K562 (cell line): ENCODE data around the gene FAM53C. TPM values are rescaled to one million over a fixed set of nuclear protein-coding genes. Genes with fewer than 3 reads are reported as not detected.

Experiments
- ARID2 ChIP-seq: fragments of 450-650 bp; IDR thresholded peaks from 2 replicates; pipeline ENCODE4 v1.6.1; 2017; ENCODE audit warnings: antibody characterized with exemption, mild to moderate bottlenecking
- BACH1 ChIP-seq: fragments of 200-800 bp; sonication (Bioruptor generic); IDR thresholded peaks from 2 replicates; pipeline ENCODE4 v1.6.1; 2016; ENCODE audit warnings: missing genetic modification characterization, missing compliant biosample characterization
- CBX2 ChIP-seq: fragments of 200-600 bp; sonication (generic); IDR thresholded peaks from one replicate; pipeline ENCODE4 v1.6.1; 2012; ENCODE audit warnings: mild to moderate bottlenecking, low read length, inconsistent platforms; ENCODE audit not compliant: insufficient read depth, poor library complexity, severe bottlenecking
- DPF2 ChIP-seq: fragments of 450-650 bp; IDR thresholded peaks from 2 replicates; pipeline ENCODE4 v1.6.1; 2016
- ELF4 ChIP-seq: fragments of 450-650 bp; formaldehyde crosslinking; IDR thresholded peaks from 2 replicates; pipeline ENCODE4 v1.4.0; 2022; ENCODE audit warnings: missing genetic modification characterization
- ERF ChIP-seq: fragments of 450-650 bp; formaldehyde crosslinking; IDR thresholded peaks from 2 replicates; pipeline ENCODE4 v1.4.0; 2020; ENCODE audit warnings: mild to moderate bottlenecking, mixed read lengths
- HMGN3 ChIP-seq: IDR thresholded peaks from 2 replicates; pipeline ENCODE4 v1.6.1; 2011; ENCODE audit warnings: borderline replicate concordance, low read depth, mild to moderate bottlenecking, mixed read lengths, low read length; ENCODE audit not compliant: insufficient read length; ENCODE audit errors: extremely low read depth
- ILF3 ChIP-seq: fragments of 450-650 bp; IDR thresholded peaks from 2 replicates; pipeline ENCODE4 v1.6.1; 2018; ENCODE audit warnings: antibody characterized with exemption, mild to moderate bottlenecking, moderate library complexity, borderline replicate concordance
- MTF1 ChIP-seq: fragments of 250-450 bp; sonication (Bioruptor Pico); IDR thresholded peaks from 2 replicates; pipeline ENCODE4 v1.9.0; 2021; ENCODE audit warnings: moderate library complexity, mild to moderate bottlenecking, inconsistent platforms, borderline replicate concordance
- NCOA4 ChIP-seq: fragments of 450-650 bp; IDR thresholded peaks from 2 replicates; pipeline ENCODE4 v1.6.1; 2018; ENCODE audit warnings: mild to moderate bottlenecking; ENCODE audit not compliant: partially characterized antibody
- SIRT6 ChIP-seq: IDR thresholded peaks from one replicate; pipeline ENCODE4 v1.6.1; 2012; ENCODE audit warnings: low read depth, mild to moderate bottlenecking, control low read depth, inconsistent platforms, low read length, moderate library complexity
- STAT5A ChIP-seq: IDR thresholded peaks from 2 replicates; pipeline ENCODE4 v1.6.1; 2012; ENCODE audit warnings: low read length, inconsistent platforms, borderline replicate concordance
- TAF15 ChIP-seq: fragments of 200-400 bp; formaldehyde crosslinking; IDR thresholded peaks from 2 replicates; pipeline ENCODE4 v1.6.1; 2017; ENCODE audit warnings: mild to moderate bottlenecking, low read depth, low read length, moderate library complexity
- TRIM28 ChIP-seq: fragments of 450-650 bp; IDR thresholded peaks from 2 replicates; pipeline ENCODE4 v1.6.1; 2017
- ZNF134 ChIP-seq: fragments of 250-450 bp; sonication (Bioruptor Pico); conservative IDR thresholded peaks from 2 replicates; pipeline ENCODE4 v1.4.0; 2020
- ZNF197 ChIP-seq: fragments of 200-800 bp; sonication (Bioruptor generic); IDR thresholded peaks from 2 replicates; pipeline ENCODE4 v1.6.1; 2016; ENCODE audit warnings: low read depth, missing genetic modification characterization, missing compliant biosample characterization
- ZNF717 ChIP-seq: fragments of 250-450 bp; sonication (Bioruptor Pico); IDR thresholded peaks from 2 replicates; pipeline ENCODE4 v1.5.0; 2021
- ZSCAN32 ChIP-seq: fragments of 450-650 bp; formaldehyde crosslinking; IDR thresholded peaks from 2 replicates; pipeline ENCODE4 v1.4.0; 2020; ENCODE audit warnings: mild to moderate bottlenecking, moderate library complexity
- polyA plus RNA-seq, 8 experiments: library from polyadenylated mRNA; depleted of rRNA in 4 of 8; stranded (reverse) in 5 of 8; unstranded in 3 of 8; fragments of >200 nt; fragmentation: Nextera tagmentation in 2 of 8; fragmentation: Illumina TruSeq in 1 of 8; extraction: Ambion mirVana in 2 of 8; extraction: Trizol in 1 of 8; gene quantifications; 2 replicates each; pipeline versions ENCODE4 v1.2.1 to v1.2.3, GENCODE V29; 2011 to 2014; ENCODE audit warnings: inconsistent platforms in 1 of 8, missing spikeins in 1 of 8
- total RNA-seq, 7 experiments: library from RNA; depleted of rRNA in 6 of 7; stranded (reverse); fragments of >200 nt in 6 of 7; fragmentation: Illumina TruSeq in 2 of 7; extraction: Trizol in 2 of 7; gene quantifications; 2 replicates each; pipeline versions ENCODE4 v1.2.1 to v1.2.3, GENCODE V29; 2011 to 2021; ENCODE audit warnings: low replicate concordance in 1 of 7
- TF ChIP-seq, protein P1 (sequence below): fragments of 150-350 bp; conservative IDR thresholded peaks from 2 replicates; pipeline ENCODE4 v1.6.1; 2014; ENCODE audit warnings: low read length
- TF ChIP-seq, protein P2 (sequence below): fragments of 250-450 bp; sonication (Bioruptor Pico); IDR thresholded peaks from 2 replicates; pipeline ENCODE4 v1.8.0; 2021; ENCODE audit warnings: borderline replicate concordance, mild to moderate bottlenecking, moderate library complexity; ENCODE audit not compliant: poor library complexity, severe bottlenecking
- TF ChIP-seq, protein P3 (sequence below): sonication (generic); formaldehyde crosslinking; IDR thresholded peaks from 2 replicates; pipeline ENCODE4 v1.8.1; 2023; ENCODE audit warnings: mild to moderate bottlenecking, missing genetic modification reagents
- TF ChIP-seq, protein P4 (sequence below): fragments of 450-650 bp; IDR thresholded peaks from 2 replicates; pipeline ENCODE4 v1.6.1; 2016; ENCODE audit warnings: borderline replicate concordance

The FAM53C gene
- total and polyA plus RNA-seq, 9 of the 15 experiments (the other 6 are each of a cell fraction or from before 2014, with no cell fraction given), result 9.7 to 38.5 (median 25.2) TPM

DNA sequence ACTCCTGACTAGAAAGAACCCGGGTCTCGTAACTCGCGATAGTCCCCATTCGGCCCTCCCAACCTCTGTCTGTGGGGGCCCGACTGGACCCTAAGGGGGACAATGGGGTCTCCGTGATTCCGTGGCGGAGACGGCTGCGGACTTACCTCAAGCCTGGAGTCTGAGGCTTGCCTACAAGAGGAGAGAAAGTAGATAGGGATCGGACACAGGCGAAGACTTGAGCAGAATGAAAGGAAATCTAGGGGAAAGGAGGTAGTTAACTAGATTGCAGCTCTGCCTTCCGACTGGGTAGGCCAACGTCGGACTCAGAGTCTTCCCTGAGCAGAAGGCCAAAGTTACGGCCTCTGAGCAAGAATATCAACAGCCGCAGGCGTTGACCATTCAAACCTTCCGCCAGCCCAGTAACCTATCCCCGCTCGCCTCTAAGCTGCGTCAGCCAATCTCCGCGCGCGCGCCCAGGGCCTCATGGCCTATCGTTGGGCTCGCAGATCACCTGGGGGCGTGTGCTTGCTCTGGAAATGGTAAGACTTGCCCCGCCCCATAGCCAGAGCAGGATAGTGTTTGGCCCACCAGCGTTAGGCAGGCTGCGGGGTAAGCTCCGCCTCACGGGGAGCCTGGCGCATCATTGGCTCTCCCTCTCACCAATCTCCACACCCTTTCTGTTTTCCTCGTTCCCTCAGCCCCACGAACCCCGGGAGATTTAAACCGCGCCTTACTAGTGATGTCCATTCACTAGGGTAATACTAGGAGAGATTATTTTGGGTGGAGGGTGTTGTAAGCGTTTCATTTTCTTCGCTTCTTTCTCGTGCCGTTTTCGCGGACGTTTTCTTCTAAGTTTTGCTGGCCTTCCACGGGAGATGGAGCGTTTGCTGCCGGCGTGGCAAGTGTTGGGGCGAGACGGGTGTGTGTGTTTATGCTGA, 6.4 kb upstream of the FAM53C start, which contains the start of gene CDC25C (continued):
- TF ChIP-seq MTF1 (CRISPR knock-in tag) (no peak), ZSCAN32 (no peak), ZNF717 (CRISPR knock-in tag) (no peak), ILF3 (no peak), TRIM28 (no peak), SIRT6 (no peak), STAT5A (no peak), CBX2 (no peak), ELF4 (CRISPR knock-in tag) (0 out of 2 replicates have a peak, but pooled peaks have one; percentile 31), ARID2 (no peak), DPF2 (no peak; the same call in 1 of the 2 replicates), NCOA4 (no peak), ZNF134 (CRISPR knock-in tag) (no peak), TAF15 (no peak), ZNF197 (CRISPR knock-in tag) (no peak), ERF (CRISPR knock-in tag) (no peak), HMGN3 (no peak), BACH1 (no peak)
- TF ChIP-seq, protein P1, sequence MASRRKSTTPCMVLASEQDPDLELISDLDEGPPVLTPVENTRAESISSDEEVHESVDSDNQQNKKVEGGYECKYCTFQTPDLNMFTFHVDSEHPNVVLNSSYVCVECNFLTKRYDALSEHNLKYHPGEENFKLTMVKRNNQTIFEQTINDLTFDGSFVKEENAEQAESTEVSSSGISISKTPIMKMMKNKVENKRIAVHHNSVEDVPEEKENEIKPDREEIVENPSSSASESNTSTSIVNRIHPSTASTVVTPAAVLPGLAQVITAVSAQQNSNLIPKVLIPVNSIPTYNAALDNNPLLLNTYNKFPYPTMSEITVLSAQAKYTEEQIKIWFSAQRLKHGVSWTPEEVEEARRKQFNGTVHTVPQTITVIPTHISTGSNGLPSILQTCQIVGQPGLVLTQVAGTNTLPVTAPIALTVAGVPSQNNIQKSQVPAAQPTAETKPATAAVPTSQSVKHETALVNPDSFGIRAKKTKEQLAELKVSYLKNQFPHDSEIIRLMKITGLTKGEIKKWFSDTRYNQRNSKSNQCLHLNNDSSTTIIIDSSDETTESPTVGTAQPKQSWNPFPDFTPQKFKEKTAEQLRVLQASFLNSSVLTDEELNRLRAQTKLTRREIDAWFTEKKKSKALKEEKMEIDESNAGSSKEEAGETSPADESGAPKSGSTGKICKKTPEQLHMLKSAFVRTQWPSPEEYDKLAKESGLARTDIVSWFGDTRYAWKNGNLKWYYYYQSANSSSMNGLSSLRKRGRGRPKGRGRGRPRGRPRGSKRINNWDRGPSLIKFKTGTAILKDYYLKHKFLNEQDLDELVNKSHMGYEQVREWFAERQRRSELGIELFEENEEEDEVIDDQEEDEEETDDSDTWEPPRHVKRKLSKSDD, result no peak
- TF ChIP-seq, protein P2, sequence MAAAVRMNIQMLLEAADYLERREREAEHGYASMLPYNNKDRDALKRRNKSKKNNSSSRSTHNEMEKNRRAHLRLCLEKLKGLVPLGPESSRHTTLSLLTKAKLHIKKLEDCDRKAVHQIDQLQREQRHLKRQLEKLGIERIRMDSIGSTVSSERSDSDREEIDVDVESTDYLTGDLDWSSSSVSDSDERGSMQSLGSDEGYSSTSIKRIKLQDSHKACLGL (CRISPR knock-in tag), result no peak
- TF ChIP-seq, protein P3, sequence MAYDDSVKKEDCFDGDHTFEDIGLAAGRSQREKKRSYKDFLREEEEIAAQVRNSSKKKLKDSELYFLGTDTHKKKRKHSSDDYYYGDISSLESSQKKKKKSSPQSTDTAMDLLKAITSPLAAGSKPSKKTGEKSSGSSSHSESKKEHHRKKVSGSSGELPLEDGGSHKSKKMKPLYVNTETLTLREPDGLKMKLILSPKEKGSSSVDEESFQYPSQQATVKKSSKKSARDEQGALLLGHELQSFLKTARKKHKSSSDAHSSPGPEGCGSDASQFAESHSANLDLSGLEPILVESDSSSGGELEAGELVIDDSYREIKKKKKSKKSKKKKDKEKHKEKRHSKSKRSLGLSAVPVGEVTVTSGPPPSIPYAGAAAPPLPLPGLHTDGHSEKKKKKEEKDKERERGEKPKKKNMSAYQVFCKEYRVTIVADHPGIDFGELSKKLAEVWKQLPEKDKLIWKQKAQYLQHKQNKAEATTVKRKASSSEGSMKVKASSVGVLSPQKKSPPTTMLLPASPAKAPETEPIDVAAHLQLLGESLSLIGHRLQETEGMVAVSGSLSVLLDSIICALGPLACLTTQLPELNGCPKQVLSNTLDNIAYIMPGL (CRISPR knock-in tag), result no peak
- TF ChIP-seq, protein P4, sequence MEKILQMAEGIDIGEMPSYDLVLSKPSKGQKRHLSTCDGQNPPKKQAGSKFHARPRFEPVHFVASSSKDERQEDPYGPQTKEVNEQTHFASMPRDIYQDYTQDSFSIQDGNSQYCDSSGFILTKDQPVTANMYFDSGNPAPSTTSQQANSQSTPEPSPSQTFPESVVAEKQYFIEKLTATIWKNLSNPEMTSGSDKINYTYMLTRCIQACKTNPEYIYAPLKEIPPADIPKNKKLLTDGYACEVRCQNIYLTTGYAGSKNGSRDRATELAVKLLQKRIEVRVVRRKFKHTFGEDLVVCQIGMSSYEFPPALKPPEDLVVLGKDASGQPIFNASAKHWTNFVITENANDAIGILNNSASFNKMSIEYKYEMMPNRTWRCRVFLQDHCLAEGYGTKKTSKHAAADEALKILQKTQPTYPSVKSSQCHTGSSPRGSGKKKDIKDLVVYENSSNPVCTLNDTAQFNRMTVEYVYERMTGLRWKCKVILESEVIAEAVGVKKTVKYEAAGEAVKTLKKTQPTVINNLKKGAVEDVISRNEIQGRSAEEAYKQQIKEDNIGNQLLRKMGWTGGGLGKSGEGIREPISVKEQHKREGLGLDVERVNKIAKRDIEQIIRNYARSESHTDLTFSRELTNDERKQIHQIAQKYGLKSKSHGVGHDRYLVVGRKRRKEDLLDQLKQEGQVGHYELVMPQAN, result peak; percentile 91
